Skeletal muscle tissue (tissue), 4 donors: ENCODE measurements around the gene CEACAM20. TPM values are rescaled to one million over a fixed set of nuclear protein-coding genes. Genes with fewer than 3 reads are reported as not detected.
"Not testable (repeated sequence)": the region's sequence is repeated elsewhere in the genome, so short reads cannot be mapped to it uniquely, and the experiment has no call there.

Experiments used
- H3K27ac ChIP-seq: one replicate; pipeline ENCODE4 v1.7.0; 2013; ENCODE audit warnings: mild to moderate bottlenecking, low read depth, low read length, inconsistent platforms
- H3K27me3 ChIP-seq, 3 donors: one replicate each; pipeline ENCODE4 v1.7.0; 2013; ENCODE audit warnings: low read length in 3 of 3; ENCODE audit not compliant: control insufficient read depth in 3 of 3, insufficient read depth in 3 of 3
- H3K36me3 ChIP-seq, 3 donors: one replicate each; pipeline ENCODE4 v1.7.0; 2013; ENCODE audit warnings: low read length in 3 of 3; ENCODE audit not compliant: control insufficient read depth in 3 of 3, insufficient read depth in 3 of 3
- H3K4me1 ChIP-seq, 3 donors: one replicate each; pipeline ENCODE4 v1.7.0; 2013; ENCODE audit warnings: low read length in 3 of 3, mild to moderate bottlenecking in 3 of 3; ENCODE audit not compliant: control insufficient read depth in 3 of 3, insufficient read depth in 3 of 3
- H3K4me3 ChIP-seq, 3 donors: one replicate each; pipeline ENCODE4 v1.7.0; 2013; ENCODE audit warnings: low read length in 3 of 3
- H3K9ac ChIP-seq, 3 donors: one replicate each; pipeline ENCODE4 v1.7.0; 2013; ENCODE audit warnings: low read length in 3 of 3, mild to moderate bottlenecking in 3 of 3, moderate library complexity in 2 of 3, low read depth in 1 of 3
- H3K9me3 ChIP-seq, 3 donors: one replicate each; pipeline ENCODE4 v1.7.0; 2013; ENCODE audit warnings: low read length in 3 of 3; ENCODE audit not compliant: control insufficient read depth in 3 of 3
- total RNA-seq: library from RNA; depleted of rRNA; stranded (reverse); fragments of >200 nt; gene quantifications from one replicate; pipeline ENCODE4 v1.2.3, GENCODE V29; 2014
- donor health status: Osteomylitis.

CEACAM20 gene
- total RNA-seq, 1 donor from 2014 or later, result not detected

DNA sequence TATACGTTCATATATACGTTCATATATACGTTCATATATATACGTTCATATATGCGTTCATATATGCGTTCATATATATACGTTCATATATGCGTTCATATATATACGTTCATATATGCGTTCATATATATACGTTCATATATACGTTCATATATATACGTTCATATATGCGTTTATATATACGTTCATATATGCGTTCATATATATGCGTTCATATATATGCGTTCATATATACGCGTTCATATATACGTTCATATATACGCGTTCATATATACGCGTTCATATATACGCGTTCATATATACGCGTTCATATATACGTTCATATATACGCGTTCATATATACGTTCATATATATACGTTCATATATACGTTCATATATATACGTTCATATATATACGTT lies 21.5 kb upstream of the CEACAM20 start:
- not testable (repeated sequence) for H3K27ac ChIP-seq, H3K27me3 ChIP-seq, H3K9me3 ChIP-seq, H3K4me1 ChIP-seq, H3K9ac ChIP-seq, H3K4me3 ChIP-seq, H3K36me3 ChIP-seq

DNA sequence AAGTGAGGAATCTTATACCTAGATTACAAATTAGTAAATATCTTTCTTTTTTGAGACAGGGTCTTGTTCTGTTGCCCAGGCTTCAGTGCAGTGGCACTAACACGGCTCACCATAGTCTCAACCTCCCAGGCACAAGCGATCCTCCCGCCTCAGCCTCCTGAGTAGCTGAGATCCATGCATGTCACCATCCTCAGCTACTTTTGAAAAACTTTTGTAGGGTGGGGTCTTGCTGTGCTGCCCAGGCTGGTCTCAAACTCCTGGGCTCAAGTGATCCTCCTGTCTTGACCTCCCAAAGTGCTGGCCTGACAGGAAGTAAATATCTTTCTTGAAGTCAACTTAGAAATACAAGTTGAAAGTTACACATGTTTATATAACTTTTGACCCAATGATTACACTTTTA lies 20.0 kb upstream of the CEACAM20 start:
- H3K4me1 ChIP-seq, result no peaks in the 10 kb centered on the region
- no peaks in the 10 kb centered on the region for H3K9me3 ChIP-seq
- H3K4me3 ChIP-seq, result no peak overlapping the region
- H3K27ac ChIP-seq, result no peak overlapping the region
- peaks cover 0 to 2% (median 2%) of the 10 kb centered on the region in 3 donors for H3K27me3 ChIP-seq
- H3K9ac ChIP-seq, result no peak overlapping the region
- H3K36me3 ChIP-seq, result no peaks in the 10 kb centered on the region

DNA sequence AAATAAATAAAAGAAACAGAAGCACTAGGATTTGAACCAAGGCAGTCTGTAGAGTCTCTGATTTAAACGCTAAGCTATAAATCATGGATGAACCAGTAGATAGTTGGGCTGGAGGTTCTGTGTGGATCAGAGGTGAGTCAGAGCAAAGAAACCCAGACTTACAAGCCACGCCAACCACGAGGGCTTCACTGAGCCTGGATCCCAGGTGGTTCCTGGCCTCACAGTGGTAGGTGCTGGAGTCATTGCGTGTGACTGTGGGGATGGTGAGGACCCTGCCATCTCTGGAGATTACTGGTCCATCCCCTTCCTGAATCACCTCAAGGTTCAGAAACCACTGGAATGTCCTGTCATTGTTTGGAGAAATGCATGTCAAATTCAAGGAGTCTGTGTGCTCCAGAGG lies 19.3 kb upstream of the CEACAM20 start:
- H3K9ac ChIP-seq, result no peak overlapping the region
- H3K9me3 ChIP-seq, result no peaks in the 10 kb centered on the region
- no peaks in the 10 kb centered on the region for H3K4me1 ChIP-seq
- H3K36me3 ChIP-seq, result no peaks in the 10 kb centered on the region
- H3K27me3 ChIP-seq, result peaks cover 0 to 6% (median 2%) of the 10 kb centered on the region in 3 donors
- no peak overlapping the region for H3K4me3 ChIP-seq
- H3K27ac ChIP-seq, result no peak overlapping the region

DNA sequence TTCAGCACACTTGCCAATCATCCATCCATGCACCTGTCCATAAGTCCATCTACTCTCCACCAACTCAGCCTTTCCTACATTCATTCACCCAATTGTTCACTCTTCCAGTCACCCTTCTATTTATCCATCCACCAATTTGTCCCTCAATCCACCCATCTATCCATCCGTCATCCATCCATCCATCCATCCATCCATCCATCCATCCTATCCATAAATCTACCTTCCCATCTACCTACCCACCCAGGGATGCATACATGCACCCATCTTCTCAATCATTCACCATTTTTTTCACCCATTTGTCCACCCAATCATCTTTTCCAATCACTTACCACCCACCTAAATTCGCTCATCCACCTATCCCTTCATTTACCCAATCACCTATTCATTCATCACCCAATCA lies 14.6 kb upstream of the CEACAM20 start:
- Histone ChIP-seq H3K36me3 (no peaks in the 10 kb centered on the region), H3K4me1 (no peaks in the 10 kb centered on the region), H3K4me3 (no peak overlapping the region), H3K9ac (no peak overlapping the region), H3K27me3 (peaks cover 7 to 8% (median 7%) of the 10 kb centered on the region in 3 donors), H3K9me3 (peaks cover 0 to 2% (median 0%) of the 10 kb centered on the region in 3 donors), H3K27ac (no peak overlapping the region)

DNA sequence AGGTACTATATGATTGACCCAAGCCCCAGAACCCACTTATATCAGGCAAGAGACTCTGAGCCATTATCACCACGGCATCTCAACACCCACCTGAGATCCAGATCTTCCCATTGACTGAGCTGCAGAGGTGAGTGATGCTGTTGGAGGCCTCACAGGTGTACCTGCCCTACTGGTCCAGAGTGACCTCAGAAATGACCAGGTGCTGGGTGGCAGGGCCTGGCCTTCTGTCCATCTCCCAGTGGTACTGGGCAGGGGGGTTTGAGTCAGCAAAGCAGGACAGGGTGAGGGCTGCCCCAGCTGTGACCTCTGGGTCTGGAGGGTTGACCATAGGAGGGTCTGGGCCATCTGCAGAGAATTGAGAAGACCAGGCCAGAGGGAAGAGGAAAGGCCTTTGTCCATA lies 13.2 kb upstream of the CEACAM20 start:
- H3K4me1 ChIP-seq, result no peaks in the 10 kb centered on the region
- no peak overlapping the region for H3K4me3 ChIP-seq
- peaks cover 5 to 8% (median 5%) of the 10 kb centered on the region in 3 donors for H3K27me3 ChIP-seq
- no peak overlapping the region for H3K27ac ChIP-seq
- H3K36me3 ChIP-seq, result no peaks in the 10 kb centered on the region
- peaks cover 0 to 6% (median 0%) of the 10 kb centered on the region in 3 donors for H3K9me3 ChIP-seq
- H3K9ac ChIP-seq, result no peak overlapping the region

DNA sequence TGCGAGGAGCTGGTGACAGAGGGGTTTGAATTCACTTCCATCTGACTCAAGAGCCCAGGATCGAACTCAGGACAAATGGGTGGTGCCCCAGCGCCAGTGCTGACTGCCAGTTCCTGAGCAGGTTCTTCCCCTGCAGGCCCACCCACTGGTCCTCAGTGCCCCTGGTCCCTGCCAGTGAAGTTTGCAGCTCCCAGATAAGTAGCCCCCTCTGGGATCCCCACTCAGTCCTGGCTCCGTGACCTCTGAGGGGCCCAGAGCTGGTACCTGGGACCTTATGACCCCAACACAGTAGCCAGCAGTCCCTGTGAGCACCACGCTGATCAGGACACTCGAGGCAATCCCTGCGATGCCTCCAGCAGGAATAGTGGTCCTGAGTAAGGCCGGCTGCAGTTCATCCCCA lies 11.3 kb upstream of the CEACAM20 start:
- Histone ChIP-seq H3K9ac (no peak overlapping the region), H3K4me3 (no peak overlapping the region), H3K36me3 (no peaks in the 10 kb centered on the region), H3K27me3 (peaks cover 5 to 8% (median 5%) of the 10 kb centered on the region in 3 donors), H3K4me1 (no peaks in the 10 kb centered on the region), H3K9me3 (peaks cover 0 to 6% (median 0%) of the 10 kb centered on the region in 3 donors), H3K27ac (no peak overlapping the region)

DNA sequence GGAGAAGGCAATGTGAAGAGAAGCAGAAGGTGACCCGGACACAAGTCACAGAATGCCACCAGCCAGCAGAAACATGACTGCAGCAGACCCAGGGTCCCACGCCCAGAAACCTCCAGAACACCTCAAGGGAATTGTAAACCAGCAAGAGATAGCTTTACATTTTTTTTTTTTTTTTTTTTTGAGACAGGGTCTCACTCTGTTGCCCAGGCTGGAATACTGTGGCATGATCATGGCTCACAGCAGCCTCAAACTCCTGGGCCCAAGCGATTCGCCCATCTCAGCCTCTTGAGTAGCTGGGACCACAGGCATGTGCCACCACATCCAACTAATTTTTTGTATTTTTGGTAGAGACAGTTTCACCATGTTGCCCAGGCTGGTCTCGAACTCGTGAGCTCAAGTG lies 10.5 kb upstream of the CEACAM20 start:
- Histone ChIP-seq H3K27me3 (peaks cover 5 to 8% (median 5%) of the 10 kb centered on the region in 3 donors), H3K4me1 (no peaks in the 10 kb centered on the region), H3K9me3 (peaks cover 0 to 6% (median 0%) of the 10 kb centered on the region in 3 donors), H3K4me3 (no peak overlapping the region), H3K9ac (no peak overlapping the region), H3K36me3 (no peaks in the 10 kb centered on the region), H3K27ac (no peak overlapping the region)

DNA sequence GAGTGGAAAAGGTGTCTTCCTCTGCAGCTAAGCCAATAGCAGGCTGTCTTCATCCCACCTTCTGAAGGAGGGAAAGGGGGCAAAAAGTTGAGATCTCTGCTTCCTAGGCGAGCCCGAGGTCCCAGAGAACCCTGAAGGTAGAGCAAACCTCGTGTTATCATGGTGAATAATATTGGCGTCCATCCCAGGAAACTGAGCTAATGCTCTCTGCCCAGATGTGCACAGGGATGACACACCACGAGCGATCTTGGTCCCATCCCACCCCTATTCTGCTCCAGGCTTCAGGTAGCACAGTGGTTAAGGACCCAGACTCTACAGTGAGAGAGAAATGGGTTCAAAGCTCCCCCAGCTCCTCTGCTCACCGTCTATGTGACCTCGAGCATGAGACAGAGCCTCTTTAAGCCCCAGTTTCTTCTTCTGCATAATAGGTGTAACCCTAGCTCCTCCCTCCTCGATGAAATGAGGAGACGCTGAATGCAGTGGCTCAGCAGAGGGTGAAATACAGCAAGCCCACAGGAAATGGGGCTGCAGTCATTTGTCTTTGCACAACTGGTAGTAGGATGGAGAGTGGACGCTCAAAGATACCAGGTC lies 9.9 kb upstream of the CEACAM20 start:
- no peaks in the 10 kb centered on the region for H3K4me1 ChIP-seq
- no peak overlapping the region for H3K4me3 ChIP-seq
- no peak overlapping the region for H3K9ac ChIP-seq
- H3K27ac ChIP-seq, result no peak overlapping the region
- H3K36me3 ChIP-seq, result no peaks in the 10 kb centered on the region
- peaks cover 5 to 8% (median 5%) of the 10 kb centered on the region in 3 donors for H3K27me3 ChIP-seq
- peaks cover 0 to 6% (median 0%) of the 10 kb centered on the region in 3 donors for H3K9me3 ChIP-seq

DNA sequence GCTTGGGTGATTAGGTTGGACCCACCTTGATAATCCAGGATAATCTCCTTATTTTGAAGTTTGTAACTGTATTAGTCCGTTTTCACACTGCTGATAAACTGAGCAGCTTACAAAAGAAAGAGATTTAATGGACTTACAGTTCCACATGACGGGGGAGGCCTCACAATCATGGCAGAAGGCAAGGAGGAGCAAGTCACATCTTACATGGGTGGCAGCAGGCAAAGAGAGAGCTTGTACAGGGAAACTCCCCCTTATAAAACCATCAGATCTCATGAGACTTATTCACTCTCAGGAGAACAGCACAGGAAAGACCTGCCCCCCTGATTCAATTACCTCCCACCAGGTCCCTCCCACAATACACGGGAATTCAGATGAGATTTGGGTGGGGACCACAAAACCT lies 5.9 kb upstream of the CEACAM20 start:
- not testable (repeated sequence) for H3K4me3 ChIP-seq, H3K4me1 ChIP-seq, H3K36me3 ChIP-seq, H3K27me3 ChIP-seq, H3K27ac ChIP-seq, H3K9me3 ChIP-seq, H3K9ac ChIP-seq

DNA sequence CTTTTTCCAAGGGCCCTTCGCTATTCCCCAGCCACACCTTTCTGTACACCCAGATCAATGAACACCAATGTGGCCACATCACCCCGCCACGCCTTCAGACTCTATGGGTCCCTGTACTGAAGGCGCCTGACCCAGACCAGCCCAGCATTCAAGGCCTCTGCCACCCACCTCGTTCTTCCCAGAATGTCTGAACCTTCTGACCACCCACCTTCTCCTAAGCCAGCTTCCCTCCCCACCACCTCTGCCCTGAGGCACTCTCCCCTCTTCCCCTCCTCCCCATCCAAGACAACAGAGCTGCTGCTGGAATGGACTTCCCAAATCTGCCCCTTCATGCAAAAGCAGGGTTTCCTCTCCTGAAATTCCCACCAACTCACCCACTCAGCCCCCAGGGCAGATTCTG lies 3.3 kb upstream of the CEACAM20 start:
- Histone ChIP-seq H3K4me1 (no peaks in the 10 kb centered on the region), H3K27me3 (peaks cover 10 to 12% (median 11%) of the 10 kb centered on the region in 3 donors), H3K27ac (no peak overlapping the region), H3K9me3 (no peaks in the 10 kb centered on the region), H3K36me3 (no peaks in the 10 kb centered on the region), H3K9ac (no peak overlapping the region), H3K4me3 (no peak overlapping the region)
